22Rv1 (cell line): ENCODE results near the gene POU2F1.

Experiments used
- H3K27ac ChIP-seq: fragments of 450-650 bp; 2 replicates; pipeline ENCODE4 v1.5.1; 2017
- CTCF ChIP-seq: fragments of 450-650 bp; IDR thresholded peaks from 2 replicates; pipeline ENCODE4 v1.5.1; 2017; ENCODE audit warnings: mild to moderate bottlenecking
- ZFX ChIP-seq: fragments of 450-650 bp; IDR thresholded peaks from 2 replicates; pipeline ENCODE4 v1.6.1; 2017; ENCODE audit warnings: antibody characterized with exemption, borderline replicate concordance

POU2F1 gene

GRCh38 chr1:167301355-167301754, 80.7 kb downstream of the POU2F1 start:
- no peak overlapping the region for H3K27ac ChIP-seq
- TF ChIP-seq ZFX, result no peak
- TF ChIP-seq CTCF, result no peak

- no peak overlapping the region for H3K27ac ChIP-seq
- TF ChIP-seq ZFX (no peak), CTCF (no peak)
Measured at GRCh38 chr1:167304165-167304564, 83.5 kb downstream of the POU2F1 start.

- TF ChIP-seq CTCF (no peak), ZFX (no peak)
Measured at GRCh38 chr1:167305059-167305705, 84.5 kb downstream of the POU2F1 start.

GRCh38 chr1:167305706-167306277, 85.1 kb downstream of the POU2F1 start:
- TF ChIP-seq ZFX, result no peak
- TF ChIP-seq CTCF, result no peak
- H3K27ac ChIP-seq, result no peak overlapping the region

More at GRCh38 chr1:167305059-167305705, 84.5 kb downstream of the POU2F1 start:
- no peak overlapping the region for H3K27ac ChIP-seq

GRCh38 chr1:167310732-167311131, 90.0 kb downstream of the POU2F1 start:
- no peak for TF ChIP-seq ZFX
- no peak for TF ChIP-seq CTCF
- no peak overlapping the region for H3K27ac ChIP-seq

- TF ChIP-seq ZFX (no peak), CTCF (no peak)
- no peak overlapping the region for H3K27ac ChIP-seq
Measured at GRCh38 chr1:167312871-167313270, 92.2 kb downstream of the POU2F1 start.

GRCh38 chr1:167314671-167315070, 94.0 kb downstream of the POU2F1 start:
- TF ChIP-seq ZFX (no peak), CTCF (no peak)
- H3K27ac ChIP-seq, result no peak overlapping the region
